Measurements from ENCODE around the gene ZNF772.

The ZNF772 gene

GRCh38 chr19:57435062-57435978, 42.0 kb downstream of the ZNF772 start, which contains the start of gene ZNF749:
Gene ZNF749 (plus strand): TSS chr19:57435325. CDS start chr19:57435579, 254 bp downstream.
- peak; percentile 89 to 90 for DNase-seq (ENCODE audit: low read depth in 2 of 2)

GRCh38 chr19:57434386-57435061, 42.8 kb downstream of the ZNF772 start:
- DNase-seq (ENCODE audit: low read depth in 2 of 2), result no peak

GRCh38 chr19:57421037-57421436, 56.3 kb downstream of the ZNF772 start:
- DNase-seq (ENCODE audit: low read depth in 2 of 2), result no peak

- DNase-seq (ENCODE audit: low read depth in 2 of 2), result no peak
Measured at GRCh38 chr19:57419439-57419838, 57.9 kb downstream of the ZNF772 start.
